GM12891 (cell line): Measurements from ENCODE around the gene ALDH9A1.

Experiments
- PAX5 ChIP-seq: IDR thresholded peaks from 2 replicates; pipeline ENCODE4 v1.6.1; 2011; ENCODE audit warnings: low read length, moderate library complexity, mild to moderate bottlenecking; ENCODE audit not compliant: insufficient read depth, severe bottlenecking
- POLR2A ChIP-seq: IDR thresholded peaks from 2 replicates; pipeline ENCODE4 v1.6.1; 2011; ENCODE audit warnings: low read depth, low read length, control low read depth
- POLR2AphosphoS5 ChIP-seq: IDR thresholded peaks from 2 replicates; pipeline ENCODE4 v1.6.1; 2011; ENCODE audit warnings: low read depth, low read length, control low read depth
- SPI1 ChIP-seq: IDR thresholded peaks from 2 replicates; pipeline ENCODE4 v1.6.1; 2011; ENCODE audit warnings: low read depth, low read length, control low read depth
- TAF1 ChIP-seq: IDR thresholded peaks from 2 replicates; pipeline ENCODE4 v1.6.1; 2011; ENCODE audit warnings: low read depth, low read length, control low read depth

DNA sequence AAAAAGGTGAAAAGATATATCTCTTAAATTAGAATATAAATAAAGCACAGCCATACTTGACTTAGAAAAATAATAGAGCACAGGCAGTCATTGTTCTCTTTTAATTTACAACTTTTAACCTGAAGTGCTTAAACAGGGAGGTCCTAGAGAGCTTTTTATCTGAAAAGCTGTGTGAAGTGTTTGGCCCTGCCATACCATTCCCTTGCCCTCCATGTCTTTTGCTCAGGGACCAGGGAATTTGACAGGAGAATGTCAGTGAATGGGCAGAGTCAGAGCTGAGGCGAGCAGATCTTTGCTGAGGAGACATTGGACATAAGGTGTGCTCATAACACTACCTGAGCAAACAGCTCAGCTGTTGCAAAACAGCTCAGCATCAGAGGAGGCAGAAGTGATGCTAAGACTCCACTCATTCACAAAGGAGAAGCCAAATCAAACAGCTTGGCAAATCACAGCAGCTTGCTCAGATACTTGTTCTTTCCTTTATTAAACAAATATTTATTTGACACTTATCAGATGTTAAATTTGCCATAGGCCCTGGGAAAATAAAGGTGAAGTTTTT is 82.2 kb downstream of the ALDH9A1 start:
- no peak for TF ChIP-seq POLR2A
- no peak for TF ChIP-seq POLR2AphosphoS5
- no peak for TF ChIP-seq TAF1
- TF ChIP-seq SPI1 = no peak
- TF ChIP-seq PAX5 = no peak
